Left ventricle myocardium inferior (tissue), 1 donor: Measurements from ENCODE around the gene AUTS2. TPM values are rescaled to one million over a fixed set of nuclear protein-coding genes. Genes with fewer than 3 reads are reported as not detected.
"Not testable (repeated sequence)": the region's sequence is repeated elsewhere in the genome, so short reads cannot be mapped to it uniquely, and the experiment has no call there.

Source experiments
- DNase-seq: peaks from one replicate; pipeline ENCODE4 v3.0.0-alpha.2; 2020
- H3K27ac ChIP-seq: fragments of 200-600 bp; replicated peaks from 2 replicates; pipeline ENCODE4 v1.8.0; 2021
- H3K27me3 ChIP-seq: fragments of 200-600 bp; 2 replicates; pipeline ENCODE4 v1.8.0; 2021; ENCODE audit warnings: low read depth
- H3K36me3 ChIP-seq: fragments of 200-600 bp; 2 replicates; pipeline ENCODE4 v1.8.0; 2021
- H3K4me1 ChIP-seq: fragments of 200-600 bp; 2 replicates; pipeline ENCODE4 v1.8.0; 2021
- H3K4me3 ChIP-seq: fragments of 200-600 bp; 2 replicates; pipeline ENCODE4 v1.8.0; 2021; ENCODE audit warnings: mild to moderate bottlenecking, moderate library complexity
- H3K9me3 ChIP-seq: fragments of 200-600 bp; replicated peaks from 2 replicates; pipeline ENCODE4 v1.8.0; 2021
- CTCF ChIP-seq: fragments of 200-600 bp; IDR thresholded peaks from 2 replicates; pipeline ENCODE4 v1.8.0; 2021; ENCODE audit warnings: antibody characterized with exemption, mild to moderate bottlenecking, borderline replicate concordance
- intact Hi-C: fragments of 100-400 bp; cut with micrococcal nuclease; formaldehyde crosslinking; loops from one replicate; pipeline ENCODE4 v1.11.0; 2022
- total RNA-seq: library from RNA; stranded (reverse); fragmentation: NEBNext Ultra II Directional; extraction: Animal tissue kit (Norgen Biotek cat#: 25700); gene quantifications from one replicate; pipeline ENCODE4 v1.2.1, GENCODE V29; 2021
- donor health status: DM: no; HTN: yes; CAD: no; lungs with severe emphysema.

AUTS2 gene
- total RNA-seq, 1 donor from 2014 or later = 10.5 TPM

DNA sequence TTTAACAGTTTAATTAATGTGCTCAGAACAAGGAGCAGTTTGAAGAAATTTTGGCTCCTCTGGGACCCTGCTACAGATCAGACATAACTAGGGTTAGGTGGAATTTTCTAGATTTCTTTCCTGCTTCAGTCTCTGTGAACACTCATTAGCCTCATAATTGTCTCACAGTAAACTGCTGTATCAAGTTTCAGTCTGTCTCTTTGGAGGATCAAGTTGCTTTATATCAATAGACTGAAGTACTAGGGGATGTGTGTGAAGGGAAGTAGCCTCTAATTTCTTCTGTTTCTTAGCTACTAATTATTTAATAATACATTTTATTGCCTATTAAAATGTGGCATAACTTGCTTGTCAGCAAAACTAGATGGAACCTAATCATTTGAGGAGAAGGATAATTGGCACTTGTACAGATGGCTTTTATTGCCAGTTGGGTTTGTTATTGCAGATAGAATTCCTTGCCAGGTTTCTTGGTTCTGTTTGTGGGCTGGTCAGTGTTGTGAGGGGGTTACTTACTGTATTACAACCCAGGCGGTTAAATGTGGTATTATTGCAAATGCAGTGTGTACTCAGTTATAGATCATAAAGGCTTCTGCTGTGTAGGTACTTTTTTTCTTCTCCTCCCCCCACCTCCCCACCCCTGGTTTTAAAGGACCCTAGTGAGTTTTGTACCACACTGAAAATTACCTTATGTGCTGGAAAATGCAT is 758.0 kb downstream of the AUTS2 start:
- intact Hi-C loops = no loop called here
- H3K27me3 ChIP-seq = no peaks in the 10 kb centered on the region
- H3K4me1 ChIP-seq = peaks cover 20% of the 10 kb centered on the region
- no peaks in the 10 kb centered on the region for H3K36me3 ChIP-seq
- no peaks in the 10 kb centered on the region for H3K9me3 ChIP-seq
- TF ChIP-seq CTCF = no peak
- no peak for DNase-seq
- H3K4me3 ChIP-seq = no peak overlapping the region
- H3K27ac ChIP-seq = no peak overlapping the region

DNA sequence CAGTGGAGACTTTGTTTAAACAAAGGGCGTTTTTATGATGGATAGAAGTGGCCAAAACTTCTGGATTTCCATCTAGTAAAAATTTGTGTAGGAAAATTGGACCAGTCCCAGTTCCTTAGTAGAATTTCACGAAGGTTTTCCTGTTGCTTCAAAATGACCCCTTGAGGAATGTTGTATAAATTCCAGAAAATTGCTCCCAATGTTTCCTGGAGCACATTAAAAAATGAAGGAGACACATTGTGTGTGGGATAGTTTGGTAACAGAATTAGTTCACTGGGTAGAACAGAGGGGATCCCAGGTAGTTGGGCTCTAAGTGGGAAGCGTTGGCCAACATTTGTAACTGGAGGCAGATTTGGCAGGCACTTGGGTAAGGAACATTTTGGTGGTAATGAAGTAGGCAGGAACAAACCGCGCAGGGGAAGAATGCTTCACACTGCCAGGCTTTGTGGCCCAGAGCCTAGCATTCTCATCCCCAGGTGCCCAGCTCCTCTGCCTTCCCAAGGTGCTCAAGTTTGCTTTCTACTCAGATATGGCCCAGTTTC is 758.6 kb downstream of the AUTS2 start:
- intact Hi-C loops = no loop called here

DNA sequence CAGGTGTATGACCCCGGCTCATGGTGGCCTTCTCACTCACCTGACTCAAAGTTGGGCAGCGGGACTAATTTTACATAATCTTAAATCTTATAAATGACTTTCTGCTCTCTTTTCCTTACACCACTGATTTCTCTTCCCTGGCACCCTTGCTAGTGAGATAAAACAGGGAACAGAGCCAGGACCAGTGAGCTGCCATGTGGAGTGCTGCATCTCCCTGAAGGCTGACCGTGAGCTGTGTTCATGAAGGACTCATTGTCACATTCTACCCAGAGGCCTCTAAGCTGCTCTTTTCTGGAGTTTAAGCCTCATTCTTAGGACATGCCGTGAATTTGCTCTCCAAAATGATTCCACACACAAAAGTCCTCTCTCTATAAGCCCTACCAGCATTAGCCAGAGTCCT is 762.3 kb downstream of the AUTS2 start:
- no peak for DNase-seq
- no peak for TF ChIP-seq CTCF
- intact Hi-C loops = no loop called here

More for the DNA sequence above, 758.6 kb downstream of the AUTS2 start:
- TF ChIP-seq CTCF = no peak
- Histone ChIP-seq H3K4me1 (peaks cover 20% of the 10 kb centered on the region), H3K4me3 (no peak overlapping the region), H3K36me3 (no peaks in the 10 kb centered on the region), H3K27ac (no peak overlapping the region), H3K27me3 (no peaks in the 10 kb centered on the region), H3K9me3 (no peaks in the 10 kb centered on the region)
- DNase-seq = no peak

DNA sequence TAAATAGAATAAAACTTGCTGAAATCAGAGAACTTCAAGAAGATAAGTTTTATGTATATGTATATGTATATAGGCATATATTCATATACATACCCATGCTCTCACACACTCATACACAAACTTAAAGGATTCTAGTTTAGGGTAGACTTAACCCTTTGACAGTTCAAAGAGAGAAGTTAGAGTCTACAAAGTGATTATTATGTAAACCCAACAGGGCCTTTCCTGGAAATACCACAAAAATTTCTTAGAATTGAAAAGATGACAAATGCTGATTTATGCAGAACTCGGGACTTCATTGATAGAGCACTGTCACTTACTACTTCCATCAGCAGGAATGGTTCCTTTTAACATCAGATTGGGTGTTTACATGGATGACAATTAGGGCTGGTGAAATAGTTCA is 763.5 kb downstream of the AUTS2 start:
- Histone ChIP-seq H3K36me3 (no peaks in the 10 kb centered on the region), H3K4me3 (no peak overlapping the region), H3K27ac (no peak overlapping the region), H3K4me1 (peaks cover 9% of the 10 kb centered on the region), H3K27me3 (no peaks in the 10 kb centered on the region), H3K9me3 (no peaks in the 10 kb centered on the region)
- intact Hi-C loops = no loop called here
- DNase-seq = no peak
- no peak for TF ChIP-seq CTCF

More for the DNA sequence above, 762.3 kb downstream of the AUTS2 start:
- H3K27ac ChIP-seq = no peak overlapping the region
- no peak overlapping the region for H3K4me3 ChIP-seq
- no peaks in the 10 kb centered on the region for H3K9me3 ChIP-seq
- H3K36me3 ChIP-seq = no peaks in the 10 kb centered on the region
- peaks cover 9% of the 10 kb centered on the region for H3K4me1 ChIP-seq
- no peaks in the 10 kb centered on the region for H3K27me3 ChIP-seq

GRCh38 chr7:70364393-70364792 is 766.1 kb downstream of the AUTS2 start:
- H3K4me1 ChIP-seq, H3K9me3 ChIP-seq, H3K36me3 ChIP-seq, H3K4me3 ChIP-seq, H3K27me3 ChIP-seq, H3K27ac ChIP-seq, DNase-seq, intact Hi-C loops: not testable (repeated sequence)

DNA sequence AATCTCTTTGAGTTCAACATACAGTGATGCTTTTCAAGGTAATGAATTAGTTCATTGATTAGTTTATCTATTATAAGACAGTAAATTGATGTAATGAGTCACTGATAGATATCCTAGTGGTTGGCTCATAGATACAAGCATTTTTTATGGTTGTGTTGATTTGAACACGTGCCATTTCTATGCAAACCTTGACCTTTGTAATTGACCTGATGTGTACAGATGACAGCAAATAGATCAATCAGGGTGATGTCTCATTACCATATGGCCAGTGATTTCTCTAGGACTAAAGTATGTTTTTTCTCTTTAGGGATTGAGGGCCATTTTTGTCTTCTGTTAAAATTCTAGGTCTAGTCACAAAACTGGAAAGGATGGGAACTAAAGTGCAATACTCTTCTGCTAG is 773.4 kb downstream of the AUTS2 start:
- intact Hi-C loops = no loop called here
- DNase-seq = no peak
- Histone ChIP-seq H3K9me3 (no peaks in the 10 kb centered on the region), H3K36me3 (no peaks in the 10 kb centered on the region), H3K4me3 (no peak overlapping the region), H3K27ac (no peak overlapping the region), H3K4me1 (peaks cover 17% of the 10 kb centered on the region), H3K27me3 (no peaks in the 10 kb centered on the region)
- TF ChIP-seq CTCF = no peak
